HEK293 (cell line): ENCODE results near the gene ITK.
A peak's percentile ranks its signal among the peaks of the same experiment; 100 is the strongest.
"Not testable (repeated sequence)": the region's sequence is repeated elsewhere in the genome, so short reads cannot be mapped to it uniquely, and the experiment has no call there.

ENCODE experiments used
- CTCF ChIA-PET: fragments of 350-600 bp; formaldehyde crosslinking; extraction: SDS; loops from one replicate; lab custom pipeline; 2021; ENCODE audit warnings: antibody characterized with exemption; lab: Yijun Ruan, JAX
- POLR2A ChIA-PET: fragments of 300-600 bp; formaldehyde crosslinking; extraction: SDS; loops from one replicate; lab custom pipeline; 2020; ENCODE audit warnings: antibody characterized with exemption, inconsistent platforms; lab: Yijun Ruan, JAX
- H3K27ac ChIP-seq: fragments of 200-500 bp; sonication (Bioruptor generic); 2 replicates; pipeline ENCODE4 v1.5.1; 2014; ENCODE audit warnings: low read depth, low read length, control low read depth, inconsistent platforms; ENCODE audit errors: extremely low read depth
- H3K36me3 ChIP-seq, 2 experiments: fragments of 200-500 bp in 1 of 2; sonication (Bioruptor generic) in 1 of 2; 1 replicate in 1 of 2; 2 replicates in 1 of 2; pipeline ENCODE4 v1.5.1; 2014 to 2017; ENCODE audit warnings: inconsistent platforms in 2 of 2, low read length in 2 of 2; ENCODE audit not compliant: control insufficient read depth in 2 of 2, insufficient read depth in 1 of 2
- H3K4me1 ChIP-seq: fragments of 200-500 bp; sonication (Bioruptor generic); 2 replicates; pipeline ENCODE4 v1.5.1; 2014; ENCODE audit warnings: mild to moderate bottlenecking, low read length, inconsistent platforms; ENCODE audit not compliant: control insufficient read depth, insufficient read depth
- H3K4me3 ChIP-seq: 2 replicates; pipeline ENCODE4 v1.5.1; 2011; ENCODE audit warnings: low read depth, mild to moderate bottlenecking, control low read depth, low read length, moderate library complexity
- H3K9me3 ChIP-seq: fragments of 200-500 bp; sonication (Bioruptor generic); 2 replicates; pipeline ENCODE4 v1.5.1; 2014; ENCODE audit warnings: low read depth, low read length, inconsistent platforms; ENCODE audit not compliant: control insufficient read depth, insufficient read depth
- RBAK ChIP-seq: fragments of 450-650 bp; formaldehyde crosslinking; IDR thresholded peaks from 2 replicates; pipeline ENCODE4 v1.5.1; 2016; ENCODE audit warnings: missing biosample characterization, missing genetic modification characterization
- ZNF112 ChIP-seq: fragments of 450-650 bp; formaldehyde crosslinking; IDR thresholded peaks from 2 replicates; pipeline ENCODE4 v1.5.0; 2017; ENCODE audit warnings: missing biosample characterization, missing genetic modification characterization
- ZNF133 ChIP-seq: fragments of 450-650 bp; formaldehyde crosslinking; IDR thresholded peaks from 2 replicates; pipeline ENCODE4 v1.5.1; 2016; ENCODE audit warnings: missing biosample characterization, missing genetic modification characterization
- ZNF302 ChIP-seq: fragments of 450-650 bp; formaldehyde crosslinking; IDR thresholded peaks from 2 replicates; pipeline ENCODE4 v1.5.1; 2016; ENCODE audit warnings: missing biosample characterization, missing genetic modification characterization, low read depth
- ZNF341 ChIP-seq: fragments of 450-650 bp; formaldehyde crosslinking; IDR thresholded peaks from 2 replicates; pipeline ENCODE4; 2016; ENCODE audit warnings: low read depth, missing biosample characterization, missing genetic modification characterization
- ZNF416 ChIP-seq: fragments of 450-650 bp; formaldehyde crosslinking; IDR thresholded peaks from 2 replicates; pipeline ENCODE4 v1.5.1; 2016; ENCODE audit warnings: missing biosample characterization, missing genetic modification characterization
- ZNF549 ChIP-seq: fragments of 450-650 bp; IDR thresholded peaks from 2 replicates; pipeline ENCODE4 v1.5.1; 2018; ENCODE audit warnings: missing biosample characterization, missing genetic modification characterization, mild to moderate bottlenecking, inconsistent platforms, moderate library complexity
- ZNF585B ChIP-seq: fragments of 450-650 bp; formaldehyde crosslinking; IDR thresholded peaks from 2 replicates; pipeline ENCODE4 v1.5.1; 2016; ENCODE audit warnings: missing biosample characterization, missing genetic modification characterization
- ZNF791 ChIP-seq: fragments of 450-650 bp; formaldehyde crosslinking; IDR thresholded peaks from 2 replicates; pipeline ENCODE4 v1.5.1; 2016; ENCODE audit warnings: missing biosample characterization, missing genetic modification characterization
- ZNF837 ChIP-seq: fragments of 450-650 bp; formaldehyde crosslinking; IDR thresholded peaks from 2 replicates; pipeline ENCODE4 v1.5.1; 2016; ENCODE audit warnings: missing biosample characterization, missing genetic modification characterization
- TF ChIP-seq, protein P1 (sequence below): fragments of 450-650 bp; formaldehyde crosslinking; IDR thresholded peaks from 2 replicates; pipeline ENCODE4 v1.5.1; 2016; ENCODE audit warnings: missing biosample characterization, missing genetic modification characterization
- TF ChIP-seq, protein P2 (sequence below): fragments of 450-650 bp; formaldehyde crosslinking; IDR thresholded peaks from 2 replicates; pipeline ENCODE4 v1.5.1; 2017; ENCODE audit warnings: missing biosample characterization, missing genetic modification characterization
- TF ChIP-seq, protein P3 (sequence below): fragments of 450-650 bp; formaldehyde crosslinking; IDR thresholded peaks from 2 replicates; pipeline ENCODE4 v1.5.1; 2016; ENCODE audit warnings: missing biosample characterization, missing genetic modification characterization

The ITK gene

DNA sequence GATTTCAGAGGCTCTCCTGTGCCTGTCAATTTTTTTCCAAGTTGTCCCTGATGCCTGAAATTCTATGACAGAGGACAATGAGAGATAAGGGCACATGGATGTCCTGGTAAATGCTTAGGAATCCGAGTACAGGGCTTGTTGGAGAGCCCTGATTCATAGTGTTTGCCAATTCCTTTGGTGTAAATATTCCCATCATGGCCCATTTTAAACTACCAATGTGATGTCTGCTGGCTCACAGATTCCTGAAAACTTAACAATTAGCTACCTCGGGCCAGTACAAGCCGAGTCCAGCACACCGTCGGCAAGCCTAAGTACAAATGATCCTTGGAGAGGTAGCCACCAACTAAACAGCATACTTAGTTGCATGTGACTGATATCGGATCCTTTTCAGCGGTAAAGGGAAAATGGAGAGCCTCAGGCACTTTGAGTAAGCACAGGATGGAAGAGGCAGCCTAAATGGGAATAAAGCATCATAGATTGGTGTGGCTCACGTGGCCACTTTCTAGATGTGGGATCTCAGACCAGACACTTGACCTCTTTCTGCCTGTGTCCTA lies 3.6 kb downstream of the ITK start:
- H3K4me3 ChIP-seq, result no peak overlapping the region
- H3K27ac ChIP-seq, result no peak overlapping the region
- no peaks in the 10 kb centered on the region for H3K9me3 ChIP-seq
- H3K4me1 ChIP-seq, result no peaks in the 10 kb centered on the region
- H3K36me3 ChIP-seq, result no peaks in the 10 kb centered on the region
- POLR2A ChIA-PET, result no interaction called here
- TF ChIP-seq ZNF416 (tag by site-specific recombination) (no peak), ZNF133 (tag by site-specific recombination) (no peak), ZNF585B (tag by site-specific recombination) (no peak), ZNF112 (tag by site-specific recombination) (peak; percentile 73; the same call in 1 of the 2 replicates), ZNF549 (no peak), ZNF302 (tag by site-specific recombination) (no peak)
- TF ChIP-seq, protein P1, sequence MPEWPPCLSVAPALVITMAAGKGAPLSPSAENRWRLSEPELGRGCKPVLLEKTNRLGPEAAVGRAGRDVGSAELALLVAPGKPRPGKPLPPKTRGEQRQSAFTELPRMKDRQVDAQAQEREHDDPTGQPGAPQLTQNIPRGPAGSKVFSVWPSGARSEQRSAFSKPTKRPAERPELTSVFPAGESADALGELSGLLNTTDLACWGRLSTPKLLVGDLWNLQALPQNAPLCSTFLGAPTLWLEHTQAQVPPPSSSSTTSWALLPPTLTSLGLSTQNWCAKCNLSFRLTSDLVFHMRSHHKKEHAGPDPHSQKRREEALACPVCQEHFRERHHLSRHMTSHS, result no peak
- TF ChIP-seq, all 188 proteins: peak for 1
- CTCF ChIA-PET, result interaction anchor here (0.6 kb wide), 1 partner anchor 29 kb away, joined by 3 read pairs; no protein-coding TSS in a partner anchor

DNA sequence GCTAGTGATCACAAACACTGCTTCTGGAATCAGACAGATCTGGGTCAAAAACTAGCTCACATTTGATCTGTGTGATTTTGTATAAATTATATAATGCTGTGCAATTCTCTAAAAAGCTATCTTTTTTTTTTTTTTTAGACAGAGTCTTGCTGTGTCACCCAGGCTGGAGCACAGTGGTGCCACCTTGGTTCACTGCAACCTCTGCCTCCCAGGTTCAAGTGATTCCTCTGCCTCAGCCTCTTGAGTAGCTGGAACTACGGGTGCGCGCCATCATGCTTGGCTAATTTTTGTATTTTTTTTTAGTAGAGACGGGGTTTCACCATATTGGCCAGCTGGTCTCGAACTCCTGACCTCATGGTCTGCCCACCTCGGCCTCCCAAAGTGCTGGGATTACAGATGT lies 4.5 kb downstream of the ITK start:
- H3K9me3 ChIP-seq, H3K36me3 ChIP-seq, H3K4me1 ChIP-seq, H3K4me3 ChIP-seq, H3K27ac ChIP-seq, POLR2A ChIA-PET: not testable (repeated sequence)
- CTCF ChIA-PET, result interaction anchor here (0.6 to 0.7 kb wide), 2 partner anchors 12 to 30 kb away, joined by 3 read pairs; no protein-coding TSS in a partner anchor

DNA sequence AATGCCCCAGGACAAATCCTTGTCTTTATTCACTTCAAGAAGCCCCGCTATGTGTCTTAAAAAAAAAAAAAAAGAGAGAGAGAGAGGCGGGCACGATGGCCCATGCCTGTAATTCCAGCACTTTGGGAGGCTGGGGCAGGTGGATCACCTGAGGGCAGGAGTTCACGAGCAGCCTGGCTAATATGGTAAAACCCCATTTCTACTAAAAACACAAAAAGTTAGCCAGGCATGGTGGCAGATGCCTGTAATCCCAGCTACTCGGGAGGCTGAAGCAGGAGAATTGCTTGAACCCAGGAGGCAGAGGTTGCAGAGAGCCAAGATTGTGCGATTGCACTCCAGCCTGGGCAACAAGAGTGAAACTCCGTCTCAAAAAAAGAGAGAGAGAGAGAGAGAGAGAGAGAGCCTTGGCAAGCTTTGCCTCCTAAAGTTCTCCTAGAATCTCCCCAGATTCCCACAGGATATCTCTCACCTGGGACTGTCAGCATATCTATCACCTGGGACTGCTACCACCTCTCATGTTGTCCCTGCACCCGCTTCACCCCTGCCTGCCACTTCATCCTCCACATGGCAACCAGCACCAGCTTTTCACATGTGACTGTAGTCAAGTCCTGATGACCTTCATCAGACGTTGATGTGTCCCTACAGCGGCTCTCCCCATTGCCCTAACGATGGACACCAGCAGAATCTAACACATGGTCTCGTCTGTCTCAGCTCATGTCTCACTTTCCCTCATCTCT lies 5.8 kb downstream of the ITK start:
- Histone ChIP-seq H3K4me1 (no peaks in the 10 kb centered on the region), H3K27ac (no peak overlapping the region), H3K9me3 (no peaks in the 10 kb centered on the region), H3K4me3 (no peak overlapping the region), H3K36me3 (no peaks in the 10 kb centered on the region)
- TF ChIP-seq, protein P2, sequence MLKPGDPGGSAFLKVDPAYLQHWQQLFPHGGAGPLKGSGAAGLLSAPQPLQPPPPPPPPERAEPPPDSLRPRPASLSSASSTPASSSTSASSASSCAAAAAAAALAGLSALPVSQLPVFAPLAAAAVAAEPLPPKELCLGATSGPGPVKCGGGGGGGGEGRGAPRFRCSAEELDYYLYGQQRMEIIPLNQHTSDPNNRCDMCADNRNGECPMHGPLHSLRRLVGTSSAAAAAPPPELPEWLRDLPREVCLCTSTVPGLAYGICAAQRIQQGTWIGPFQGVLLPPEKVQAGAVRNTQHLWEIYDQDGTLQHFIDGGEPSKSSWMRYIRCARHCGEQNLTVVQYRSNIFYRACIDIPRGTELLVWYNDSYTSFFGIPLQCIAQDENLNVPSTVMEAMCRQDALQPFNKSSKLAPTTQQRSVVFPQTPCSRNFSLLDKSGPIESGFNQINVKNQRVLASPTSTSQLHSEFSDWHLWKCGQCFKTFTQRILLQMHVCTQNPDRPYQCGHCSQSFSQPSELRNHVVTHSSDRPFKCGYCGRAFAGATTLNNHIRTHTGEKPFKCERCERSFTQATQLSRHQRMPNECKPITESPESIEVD (tag by site-specific recombination), result no peak
- ChIA-PET CTCF (interaction anchor here (0.7 kb wide), 1 partner anchor 53 kb away, joined by 4 read pairs; no protein-coding TSS in a partner anchor), POLR2A (no interaction called here)

DNA sequence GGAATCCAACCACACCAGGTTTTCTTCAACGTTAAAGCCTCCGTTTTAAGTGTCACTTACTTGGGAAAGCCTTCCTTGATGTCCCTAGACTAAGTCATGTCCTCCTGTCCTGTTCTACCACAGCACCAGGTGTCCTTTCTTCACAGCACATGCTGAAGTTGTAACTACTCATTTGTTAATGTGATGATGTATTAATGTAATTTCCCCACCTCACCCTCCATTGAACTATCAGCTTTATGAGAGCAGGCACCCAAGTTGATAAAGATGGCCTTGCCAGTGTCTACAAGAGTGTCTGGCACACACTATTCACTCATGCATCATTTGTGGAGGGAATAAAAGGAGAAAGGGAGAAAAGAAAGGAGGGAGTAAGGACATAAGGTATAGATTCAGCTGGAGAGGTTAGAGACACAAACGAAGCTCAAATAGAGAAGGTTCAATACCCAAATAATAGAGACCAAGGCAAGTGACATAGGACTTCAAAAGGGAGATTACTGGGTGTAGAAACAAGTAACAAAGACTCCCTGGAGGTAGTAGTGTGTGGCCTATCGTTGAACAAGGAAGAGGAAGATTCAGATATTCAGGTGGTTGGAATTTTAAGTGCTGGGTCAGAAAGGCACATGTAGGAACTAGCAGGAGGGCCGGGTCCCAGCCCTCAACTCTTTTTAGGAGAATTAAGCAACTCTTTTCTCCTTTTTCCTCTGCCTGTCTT lies 6.6 kb downstream of the ITK start:
- CTCF ChIA-PET, result interaction anchor here (0.6 to 0.7 kb wide), 2 partner anchors 52 to 82 kb away, joined by 4 read pairs; no protein-coding TSS in a partner anchor
- no peak overlapping the region for H3K4me3 ChIP-seq
- TF ChIP-seq ZNF791 (tag by site-specific recombination), result no peak
- TF ChIP-seq, all 188 proteins: peak for 0
- POLR2A ChIA-PET, result no interaction called here
- Histone ChIP-seq H3K4me1 (no peaks in the 10 kb centered on the region), H3K36me3 (no peaks in the 10 kb centered on the region), H3K27ac (no peak overlapping the region), H3K9me3 (no peaks in the 10 kb centered on the region)

DNA sequence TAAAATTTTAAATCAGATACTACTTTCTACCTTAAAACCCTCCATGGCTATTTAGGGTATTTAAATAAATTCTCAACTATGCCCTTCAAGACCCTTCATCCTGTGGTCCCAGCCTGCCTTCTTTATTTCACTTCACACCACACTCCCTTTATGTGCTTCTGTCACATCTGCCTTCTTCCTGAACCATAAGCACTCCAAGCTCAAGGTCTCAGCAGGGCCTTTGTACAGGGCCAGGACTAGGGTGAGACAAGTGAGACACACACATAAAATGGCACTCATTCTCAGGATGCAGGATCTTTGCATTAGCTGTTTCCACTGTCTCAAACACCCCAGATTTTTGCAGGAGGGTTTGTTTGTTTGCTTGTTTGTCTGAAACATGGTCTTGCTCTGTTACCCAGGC lies 7.6 kb downstream of the ITK start:
- Histone ChIP-seq H3K4me1 (no peaks in the 10 kb centered on the region), H3K36me3 (no peaks in the 10 kb centered on the region), H3K9me3 (no peaks in the 10 kb centered on the region), H3K4me3 (no peak overlapping the region), H3K27ac (no peak overlapping the region)
- POLR2A ChIA-PET, result no interaction called here
- TF ChIP-seq ZNF341 (tag by site-specific recombination) (no peak), ZNF837 (no peak), RBAK (tag by site-specific recombination) (no peak)
- TF ChIP-seq, protein P3, sequence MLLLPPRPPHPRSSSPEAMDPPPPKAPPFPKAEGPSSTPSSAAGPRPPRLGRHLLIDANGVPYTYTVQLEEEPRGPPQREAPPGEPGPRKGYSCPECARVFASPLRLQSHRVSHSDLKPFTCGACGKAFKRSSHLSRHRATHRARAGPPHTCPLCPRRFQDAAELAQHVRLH (tag by site-specific recombination), result no peak
- CTCF ChIA-PET, result no interaction called here
